OCI-LY3 (cell line): Measurements from ENCODE around the gene KLHL42.

Experiments
- EZH2phosphoT487 ChIP-seq: fragments of 200-600 bp; shearing (Covaris generic); IDR thresholded peaks from 2 replicates; pipeline ENCODE4 v1.6.1; 2018; ENCODE audit warnings: antibody characterized with exemption, mixed run types, low read depth
- TF ChIP-seq, protein P1 (sequence below): fragments of 200-600, 300-600 bp; sonication (generic); IDR thresholded peaks from 2 replicates; pipeline ENCODE4 v1.5.1; 2014; ENCODE audit warnings: antibody characterized with exemption, low read length, low read depth

DNA sequence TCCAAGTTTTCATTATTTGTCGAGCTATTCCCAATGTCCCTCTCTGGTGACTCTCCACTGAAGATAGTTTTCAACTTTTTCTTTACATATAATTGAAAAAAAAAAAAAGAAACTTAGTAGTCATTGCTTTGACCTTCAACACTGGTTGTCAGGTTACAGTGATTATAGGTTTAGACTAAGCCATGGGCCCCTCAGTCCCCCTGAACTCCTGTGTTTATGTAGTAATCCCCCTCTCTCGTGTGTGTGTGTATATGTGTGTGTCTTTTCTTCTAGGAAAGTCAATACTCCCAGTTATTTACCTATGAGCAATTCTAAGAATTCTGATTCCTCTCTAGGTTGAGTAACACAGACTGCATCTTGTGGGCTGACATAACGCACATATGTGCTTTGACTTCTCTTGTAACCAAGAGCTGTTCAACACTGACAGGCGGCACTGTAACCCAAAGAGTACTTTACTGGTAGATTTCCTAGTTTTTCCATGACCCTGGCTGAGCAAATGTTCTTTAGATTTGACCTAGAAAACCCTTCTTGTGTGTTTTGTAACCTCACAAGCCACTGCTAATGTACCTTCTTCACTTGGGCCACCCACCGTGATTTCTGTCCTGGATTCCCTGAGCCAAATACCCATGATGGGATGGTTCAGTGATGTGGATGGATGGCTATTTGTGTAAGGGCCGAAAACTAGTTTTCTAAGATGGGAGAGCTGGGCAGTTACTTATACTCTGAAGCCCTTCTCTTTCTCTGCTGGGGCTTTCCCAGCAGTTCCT lies 15.0 kb downstream of the KLHL42 start:
- TF ChIP-seq, protein P1, sequence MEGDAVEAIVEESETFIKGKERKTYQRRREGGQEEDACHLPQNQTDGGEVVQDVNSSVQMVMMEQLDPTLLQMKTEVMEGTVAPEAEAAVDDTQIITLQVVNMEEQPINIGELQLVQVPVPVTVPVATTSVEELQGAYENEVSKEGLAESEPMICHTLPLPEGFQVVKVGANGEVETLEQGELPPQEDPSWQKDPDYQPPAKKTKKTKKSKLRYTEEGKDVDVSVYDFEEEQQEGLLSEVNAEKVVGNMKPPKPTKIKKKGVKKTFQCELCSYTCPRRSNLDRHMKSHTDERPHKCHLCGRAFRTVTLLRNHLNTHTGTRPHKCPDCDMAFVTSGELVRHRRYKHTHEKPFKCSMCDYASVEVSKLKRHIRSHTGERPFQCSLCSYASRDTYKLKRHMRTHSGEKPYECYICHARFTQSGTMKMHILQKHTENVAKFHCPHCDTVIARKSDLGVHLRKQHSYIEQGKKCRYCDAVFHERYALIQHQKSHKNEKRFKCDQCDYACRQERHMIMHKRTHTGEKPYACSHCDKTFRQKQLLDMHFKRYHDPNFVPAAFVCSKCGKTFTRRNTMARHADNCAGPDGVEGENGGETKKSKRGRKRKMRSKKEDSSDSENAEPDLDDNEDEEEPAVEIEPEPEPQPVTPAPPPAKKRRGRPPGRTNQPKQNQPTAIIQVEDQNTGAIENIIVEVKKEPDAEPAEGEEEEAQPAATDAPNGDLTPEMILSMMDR, result no peak
- TF ChIP-seq EZH2phosphoT487, result no peak
